Midbrain (tissue), 1 donor: ENCODE results near the gene ZBTB24.

Experiments
- DNase-seq: peaks from one replicate; lab custom pipeline; 2025; lab: John Stamatoyannopoulos, UW

ZBTB24 gene

GRCh38 chr6:109498052-109498451, 15.0 kb upstream of the ZBTB24 start:
- no peak for DNase-seq

DNA sequence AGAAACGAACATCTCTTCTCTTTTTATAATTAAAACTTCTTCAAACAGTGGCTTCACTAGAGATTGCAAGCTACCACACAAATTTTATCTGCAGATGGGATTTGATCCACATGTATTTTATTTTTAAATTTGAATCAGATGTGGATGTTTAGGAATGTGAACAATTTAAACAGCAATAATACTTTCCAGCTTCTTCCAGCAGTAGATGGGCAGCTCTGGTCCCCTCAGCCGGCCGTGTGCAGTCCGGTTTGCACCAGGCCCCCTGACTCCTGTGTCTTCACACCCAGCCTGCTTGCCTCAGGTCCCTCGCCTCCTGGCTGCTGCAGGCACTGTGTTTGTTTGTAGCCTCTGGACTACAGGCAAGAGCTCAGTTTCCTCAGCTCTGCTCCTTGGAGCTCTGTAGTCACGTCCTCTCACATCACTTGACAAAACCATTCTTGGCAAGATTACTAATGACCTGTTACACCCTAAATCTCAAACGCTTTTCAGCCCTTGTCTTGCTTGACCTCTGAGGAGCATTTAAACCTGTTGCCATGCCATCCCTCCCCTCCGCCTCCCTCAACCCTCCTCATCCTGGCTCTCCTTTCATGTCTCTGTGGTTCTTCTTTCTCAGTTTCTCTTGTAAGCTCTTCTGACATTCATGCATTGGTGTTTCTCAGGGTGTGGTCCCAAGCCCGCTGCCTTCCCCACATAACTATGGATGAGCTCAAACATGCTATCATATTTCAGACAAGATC, 13.2 kb upstream of the ZBTB24 start:
- no peak for DNase-seq

- no peak for DNase-seq
Observed at GRCh38 chr6:109493865-109494264, 10.8 kb upstream of the ZBTB24 start.

DNA sequence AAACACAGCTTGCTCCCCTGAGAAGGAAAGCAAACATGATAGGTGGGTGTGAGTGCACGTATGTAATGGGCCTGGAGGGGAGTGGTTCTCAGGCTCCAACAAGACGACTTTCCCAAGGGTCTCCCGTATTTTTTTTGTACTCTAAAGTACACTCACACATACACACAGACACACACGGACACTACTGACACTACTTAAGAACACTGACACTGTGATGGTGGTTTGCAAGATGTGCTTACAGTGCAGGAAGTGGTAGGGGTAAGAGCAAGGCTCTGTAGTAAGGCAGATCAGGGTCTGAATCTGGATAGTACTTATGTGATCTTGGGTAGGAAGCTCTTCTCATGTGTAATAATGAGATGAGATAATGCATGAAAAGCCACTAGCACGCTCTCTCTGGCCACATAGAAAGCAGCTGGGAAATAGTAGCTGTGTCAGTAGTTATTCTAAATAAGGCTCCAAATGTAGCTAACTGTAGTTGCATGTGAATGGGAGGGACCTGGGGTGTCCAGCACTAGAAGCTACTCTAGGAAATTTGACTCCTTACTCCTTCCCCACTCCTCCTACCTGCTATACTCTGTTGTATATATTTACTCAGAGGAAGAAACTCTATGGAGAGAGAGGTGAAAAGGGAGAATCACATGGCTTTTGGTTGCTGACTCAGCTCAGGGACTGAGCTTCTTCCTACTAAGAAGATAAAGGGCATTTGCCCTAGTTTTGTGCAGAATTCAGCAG, 8.4 kb upstream of the ZBTB24 start:
- DNase-seq, result no peak

DNA sequence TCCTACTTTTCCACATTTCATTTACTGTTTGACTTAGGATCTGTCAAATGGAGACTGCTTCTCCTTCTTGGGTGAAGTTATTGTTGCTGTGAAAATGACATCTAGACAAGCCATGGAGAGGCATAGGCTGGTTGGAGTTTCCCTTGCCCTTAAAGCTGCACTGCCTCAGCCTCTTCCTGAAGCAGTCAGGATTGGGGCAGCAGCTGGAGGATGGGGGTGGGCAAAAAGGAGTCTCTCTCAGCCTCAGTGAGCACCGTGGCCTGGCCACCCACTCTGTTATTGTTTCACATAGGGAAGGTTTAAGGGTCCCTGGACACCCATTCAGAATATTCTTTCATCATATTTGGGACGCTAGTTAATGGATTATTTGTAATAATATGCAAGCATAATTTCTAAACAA, 7.7 kb upstream of the ZBTB24 start:
- DNase-seq, result no peak

- DNase-seq, result no peak
Observed at GRCh38 chr6:109488001-109488400, 5.0 kb upstream of the ZBTB24 start.

DNA sequence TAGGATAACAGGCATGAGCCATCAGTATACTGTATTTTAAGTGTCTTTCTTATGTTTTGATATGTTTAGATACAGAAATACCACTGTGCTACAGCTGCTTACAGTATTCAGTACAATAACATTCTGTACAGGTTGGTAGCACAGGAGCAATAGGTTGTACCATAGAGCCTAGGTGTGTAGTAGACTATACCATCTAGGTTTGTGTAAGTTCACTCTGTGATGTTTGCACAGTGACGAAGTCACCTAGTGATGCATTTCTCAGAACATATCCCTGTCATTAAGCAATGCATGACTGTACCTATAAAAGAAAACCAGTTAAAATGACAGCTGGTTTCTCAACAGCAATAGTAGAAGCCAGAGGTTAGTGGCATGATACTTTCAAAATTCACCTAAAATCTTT, 3.0 kb upstream of the ZBTB24 start:
- no peak for DNase-seq

GRCh38 chr6:109485266-109485935, 2.4 kb upstream of the ZBTB24 start:
- DNase-seq, result no peak

DNA sequence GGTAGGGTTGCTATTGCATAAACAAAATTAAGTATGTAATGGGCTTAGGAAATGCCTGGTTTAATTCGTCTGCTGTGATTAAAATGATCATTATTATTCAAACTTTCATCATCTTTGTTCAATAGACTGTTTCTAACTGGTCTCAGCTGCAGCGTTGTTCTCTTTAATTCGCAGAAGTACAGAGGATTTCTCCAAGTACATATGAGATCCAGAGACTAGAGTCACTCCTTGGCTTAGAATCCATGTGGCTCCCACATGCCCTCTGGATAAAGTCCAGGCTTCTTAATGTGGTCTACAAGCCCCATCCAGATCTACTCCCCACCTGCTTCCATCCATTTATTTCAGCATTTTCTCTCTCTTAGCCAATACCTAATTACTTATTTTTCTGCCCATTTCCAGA, 1.1 kb upstream of the ZBTB24 start:
- no peak for DNase-seq

GRCh38 chr6:109483735-109484057, 677 bp upstream of the ZBTB24 start:
- DNase-seq, result no peak

- DNase-seq, result no peak
Observed at GRCh38 chr6:109480993-109481480, 2.0 kb downstream of the ZBTB24 start.

DNA sequence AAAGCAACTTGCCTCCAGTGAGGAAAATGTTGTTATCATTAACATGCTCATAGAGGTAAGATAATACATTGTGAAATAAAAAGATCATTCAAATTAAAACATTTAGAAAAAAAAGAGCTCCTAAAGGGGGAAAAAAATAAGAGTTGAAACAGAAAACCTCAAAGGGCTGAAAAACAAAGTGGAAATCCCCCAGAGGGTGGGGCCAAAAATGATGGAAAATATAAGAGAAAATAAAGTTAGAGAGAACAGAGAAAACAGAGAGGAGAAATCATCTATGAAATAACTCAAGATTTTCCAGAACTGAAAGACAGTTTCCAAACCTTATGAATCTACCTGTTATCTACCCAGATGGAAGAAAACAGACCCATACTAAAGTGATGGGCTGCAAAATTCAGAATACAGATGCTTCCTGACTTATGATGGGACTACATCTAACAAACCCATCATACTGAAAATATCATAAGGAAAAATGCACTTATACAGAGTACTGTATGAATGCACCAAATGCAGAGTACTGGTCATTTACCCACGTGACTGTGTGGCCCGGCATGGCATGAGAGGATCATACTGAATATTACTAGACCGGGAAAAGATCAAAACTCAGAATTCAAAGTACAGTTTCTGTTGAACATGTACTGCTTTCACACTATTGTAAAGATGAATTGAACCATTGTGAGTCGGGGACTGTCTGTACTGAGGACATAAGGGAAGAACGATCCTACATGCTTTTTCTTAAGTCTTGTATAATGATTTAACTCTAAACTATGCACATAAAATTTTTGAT, 4.0 kb downstream of the ZBTB24 start:
- DNase-seq, result no peak

GRCh38 chr6:109478222-109478805, 4.7 kb downstream of the ZBTB24 start:
- no peak for DNase-seq

DNA sequence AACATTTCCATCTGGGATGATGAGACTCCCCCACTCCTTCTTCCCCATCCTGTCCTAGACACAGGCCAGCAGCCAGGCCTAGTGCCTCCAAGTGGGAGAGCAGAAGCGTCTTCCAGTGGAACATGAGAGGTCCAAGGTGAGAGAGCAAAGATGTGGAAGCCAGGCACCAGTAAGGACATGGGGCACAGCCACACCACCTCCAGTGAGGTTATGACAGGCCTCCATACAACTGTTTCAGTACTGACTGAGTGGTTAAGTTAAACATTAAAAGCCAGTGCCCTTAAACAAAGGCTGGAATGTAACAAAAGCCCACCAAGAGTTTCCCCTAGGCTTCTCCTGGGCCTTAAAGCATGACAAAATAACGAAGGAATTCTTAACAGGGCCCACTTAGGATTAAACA, 5.3 kb downstream of the ZBTB24 start:
- no peak for DNase-seq

GRCh38 chr6:109477184-109477583, 5.8 kb downstream of the ZBTB24 start:
- no peak for DNase-seq

GRCh38 chr6:109475625-109476024, 7.4 kb downstream of the ZBTB24 start:
- DNase-seq, result no peak

DNA sequence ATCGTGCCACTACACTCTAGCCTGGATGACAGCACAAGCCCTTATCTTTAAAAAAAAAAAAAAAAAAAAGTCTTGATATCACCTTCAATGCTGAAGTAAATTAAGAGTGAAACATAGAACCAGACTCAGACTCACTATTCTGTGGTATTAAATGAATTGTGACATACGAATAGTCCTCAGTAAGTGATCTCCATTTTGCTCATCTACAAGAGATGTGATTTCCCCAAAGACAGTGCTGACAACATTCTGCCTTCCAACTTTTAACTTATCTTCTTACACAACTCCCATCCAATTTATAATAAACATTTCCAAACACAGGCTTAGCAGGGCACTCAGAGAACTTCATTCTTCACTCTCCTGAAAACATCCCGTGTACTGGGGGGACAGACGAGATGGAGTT, 8.0 kb downstream of the ZBTB24 start:
- DNase-seq, result no peak

GRCh38 chr6:109473120-109473519, 9.9 kb downstream of the ZBTB24 start:
- DNase-seq, result no peak

DNA sequence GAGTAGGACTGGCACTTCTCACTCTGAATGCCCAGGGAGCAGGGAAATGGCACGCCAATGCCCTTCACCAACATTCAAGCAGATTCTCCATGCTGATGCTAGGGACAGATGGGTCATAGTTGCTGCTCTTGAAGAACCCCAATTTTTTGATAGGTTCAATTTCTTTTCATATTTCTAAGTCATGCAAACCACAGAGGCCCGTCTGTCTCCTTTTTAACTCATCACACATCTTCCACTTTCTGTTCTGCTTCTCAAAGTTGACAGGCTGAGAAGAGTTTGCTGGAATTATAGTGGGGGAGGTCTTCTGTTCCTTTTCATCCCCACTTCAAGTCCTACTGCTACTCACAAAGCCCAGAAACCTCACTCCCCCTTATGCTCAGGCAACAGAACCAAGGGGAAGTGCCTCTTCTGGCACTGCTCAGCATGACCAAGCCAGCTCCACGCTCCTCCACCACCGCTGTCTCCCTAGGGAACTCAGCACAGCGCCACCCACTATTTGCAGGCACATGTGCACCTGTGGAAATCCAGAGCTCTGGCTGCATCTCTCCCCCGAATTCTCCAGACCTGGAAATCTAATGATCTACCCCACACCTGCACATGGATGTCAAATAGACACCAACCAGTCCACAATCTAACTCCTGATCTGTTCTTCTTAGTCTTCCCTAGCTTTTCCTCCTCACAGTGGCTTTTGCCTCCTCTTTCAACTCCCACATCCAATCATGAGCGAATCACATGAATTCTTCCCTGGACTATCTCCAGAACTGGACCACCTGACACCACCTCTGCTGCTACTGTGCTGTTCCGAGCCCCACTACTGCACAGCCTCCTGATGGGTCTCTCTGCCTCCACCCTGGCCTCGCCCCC, 10.7 kb downstream of the ZBTB24 start:
- no peak for DNase-seq

- no peak for DNase-seq
Observed at GRCh38 chr6:109471105-109471810, 11.8 kb downstream of the ZBTB24 start.
